Measurements from ENCODE around the gene PHF24.

GRCh38 chr9:34974664-34975063, 16.6 kb downstream of the PHF24 start:
- TF ChIP-seq CTCF (IDR thresholded peaks at IDR 0.05) (no peak), NRF1 (IDR thresholded peaks at IDR 0.05; ENCODE audit: low read depth, low read length) (no peak), YY1 (IDR thresholded peaks at IDR 0.05; ENCODE audit: low read depth) (no peak), RXRA (IDR thresholded peaks at IDR 0.05; ENCODE audit: borderline replicate concordance, low read depth) (no peak), TAF1 (IDR thresholded peaks at IDR 0.05; ENCODE audit: borderline replicate concordance, low read depth, low read length) (no peak), TEAD4 (IDR thresholded peaks at IDR 0.05; ENCODE audit: borderline replicate concordance, insufficient read depth) (no peak), USF1 (IDR thresholded peaks at IDR 0.05; ENCODE audit: borderline replicate concordance, low read depth) (no peak), MEF2A (IDR thresholded peaks at IDR 0.05; ENCODE audit: borderline replicate concordance, low read depth) (no peak), JUND (IDR thresholded peaks at IDR 0.05) (no peak), SIN3A (IDR thresholded peaks at IDR 0.05; ENCODE audit: borderline replicate concordance, low read depth, low read length) (no peak)
- TF ChIP-seq, protein P1, sequence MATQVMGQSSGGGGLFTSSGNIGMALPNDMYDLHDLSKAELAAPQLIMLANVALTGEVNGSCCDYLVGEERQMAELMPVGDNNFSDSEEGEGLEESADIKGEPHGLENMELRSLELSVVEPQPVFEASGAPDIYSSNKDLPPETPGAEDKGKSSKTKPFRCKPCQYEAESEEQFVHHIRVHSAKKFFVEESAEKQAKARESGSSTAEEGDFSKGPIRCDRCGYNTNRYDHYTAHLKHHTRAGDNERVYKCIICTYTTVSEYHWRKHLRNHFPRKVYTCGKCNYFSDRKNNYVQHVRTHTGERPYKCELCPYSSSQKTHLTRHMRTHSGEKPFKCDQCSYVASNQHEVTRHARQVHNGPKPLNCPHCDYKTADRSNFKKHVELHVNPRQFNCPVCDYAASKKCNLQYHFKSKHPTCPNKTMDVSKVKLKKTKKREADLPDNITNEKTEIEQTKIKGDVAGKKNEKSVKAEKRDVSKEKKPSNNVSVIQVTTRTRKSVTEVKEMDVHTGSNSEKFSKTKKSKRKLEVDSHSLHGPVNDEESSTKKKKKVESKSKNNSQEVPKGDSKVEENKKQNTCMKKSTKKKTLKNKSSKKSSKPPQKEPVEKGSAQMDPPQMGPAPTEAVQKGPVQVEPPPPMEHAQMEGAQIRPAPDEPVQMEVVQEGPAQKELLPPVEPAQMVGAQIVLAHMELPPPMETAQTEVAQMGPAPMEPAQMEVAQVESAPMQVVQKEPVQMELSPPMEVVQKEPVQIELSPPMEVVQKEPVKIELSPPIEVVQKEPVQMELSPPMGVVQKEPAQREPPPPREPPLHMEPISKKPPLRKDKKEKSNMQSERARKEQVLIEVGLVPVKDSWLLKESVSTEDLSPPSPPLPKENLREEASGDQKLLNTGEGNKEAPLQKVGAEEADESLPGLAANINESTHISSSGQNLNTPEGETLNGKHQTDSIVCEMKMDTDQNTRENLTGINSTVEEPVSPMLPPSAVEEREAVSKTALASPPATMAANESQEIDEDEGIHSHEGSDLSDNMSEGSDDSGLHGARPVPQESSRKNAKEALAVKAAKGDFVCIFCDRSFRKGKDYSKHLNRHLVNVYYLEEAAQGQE (IDR thresholded peaks at IDR 0.05; ENCODE audit: low read depth, low read length) = no peak
- TF ChIP-seq, protein P2, sequence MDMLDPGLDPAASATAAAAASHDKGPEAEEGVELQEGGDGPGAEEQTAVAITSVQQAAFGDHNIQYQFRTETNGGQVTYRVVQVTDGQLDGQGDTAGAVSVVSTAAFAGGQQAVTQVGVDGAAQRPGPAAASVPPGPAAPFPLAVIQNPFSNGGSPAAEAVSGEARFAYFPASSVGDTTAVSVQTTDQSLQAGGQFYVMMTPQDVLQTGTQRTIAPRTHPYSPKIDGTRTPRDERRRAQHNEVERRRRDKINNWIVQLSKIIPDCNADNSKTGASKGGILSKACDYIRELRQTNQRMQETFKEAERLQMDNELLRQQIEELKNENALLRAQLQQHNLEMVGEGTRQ (IDR thresholded peaks at IDR 0.05; ENCODE audit: borderline replicate concordance, low read depth, low read length) = no peak

Data from SK-N-SH (cell line).